ENCODE measurements around the gene DTD1.
A peak's percentile ranks its signal among the peaks of the same experiment; 100 is the strongest.

DTD1 gene

DNA sequence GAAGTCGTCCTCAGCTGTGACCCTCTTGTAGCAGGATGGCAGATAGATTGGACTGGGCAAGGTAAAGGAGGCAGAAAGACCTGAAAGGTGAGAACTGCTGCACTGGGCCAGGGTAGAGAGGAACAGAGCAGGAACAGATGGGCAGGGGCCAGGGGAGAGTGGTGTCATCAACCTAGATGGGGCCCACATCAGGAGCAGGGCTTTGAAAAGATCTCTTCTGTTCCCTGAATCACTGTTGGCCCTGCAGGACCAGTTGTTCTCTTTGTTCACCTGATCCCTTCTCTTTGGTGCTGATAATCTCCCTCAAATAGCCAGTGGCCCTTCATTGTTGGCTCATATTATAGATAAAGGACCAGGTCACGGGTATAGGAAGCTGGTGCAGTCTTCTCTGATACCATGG is 59.9 kb downstream of the DTD1 start:
- ATAC-seq (ENCODE audit: low read depth): no peak
- Histone ChIP-seq H3K27ac (ENCODE audit: poor library complexity, severe bottlenecking) (no peak overlapping the region), H3K4me3 (ENCODE audit: severe bottlenecking) (no peak overlapping the region), H3K27me3 (ENCODE audit: insufficient read depth, poor library complexity, severe bottlenecking) (no peaks in the 10 kb centered on the region), H3K9me3 (ENCODE audit: severe bottlenecking) (no peaks in the 10 kb centered on the region), H3K36me3 (ENCODE audit: low read depth) (no peaks in the 10 kb centered on the region), H3K4me1 (ENCODE audit: insufficient read depth, poor library complexity, severe bottlenecking) (no peaks in the 10 kb centered on the region)
- no peak for TF ChIP-seq CTCF (IDR thresholded peaks at IDR 0.05; ENCODE audit: poor library complexity, severe bottlenecking)
- DNase-seq (ENCODE audit: low spot score): no peak

GRCh38 chr20:18650224-18650623 is 62.4 kb downstream of the DTD1 start:
- DNase-seq (ENCODE audit: low spot score) (no peak), ATAC-seq (ENCODE audit: low read depth) (no peak)
- TF ChIP-seq CTCF (IDR thresholded peaks at IDR 0.05; ENCODE audit: poor library complexity, severe bottlenecking): no peak
- H3K4me3 ChIP-seq (ENCODE audit: severe bottlenecking): no peak overlapping the region
- H3K4me1 ChIP-seq (ENCODE audit: insufficient read depth, poor library complexity, severe bottlenecking): no peaks in the 10 kb centered on the region
- no peaks in the 10 kb centered on the region for H3K9me3 ChIP-seq (ENCODE audit: severe bottlenecking)
- H3K27me3 ChIP-seq (ENCODE audit: insufficient read depth, poor library complexity, severe bottlenecking): no peaks in the 10 kb centered on the region
- no peak overlapping the region for H3K27ac ChIP-seq (ENCODE audit: poor library complexity, severe bottlenecking)
- H3K36me3 ChIP-seq (ENCODE audit: low read depth): no peaks in the 10 kb centered on the region

DNA sequence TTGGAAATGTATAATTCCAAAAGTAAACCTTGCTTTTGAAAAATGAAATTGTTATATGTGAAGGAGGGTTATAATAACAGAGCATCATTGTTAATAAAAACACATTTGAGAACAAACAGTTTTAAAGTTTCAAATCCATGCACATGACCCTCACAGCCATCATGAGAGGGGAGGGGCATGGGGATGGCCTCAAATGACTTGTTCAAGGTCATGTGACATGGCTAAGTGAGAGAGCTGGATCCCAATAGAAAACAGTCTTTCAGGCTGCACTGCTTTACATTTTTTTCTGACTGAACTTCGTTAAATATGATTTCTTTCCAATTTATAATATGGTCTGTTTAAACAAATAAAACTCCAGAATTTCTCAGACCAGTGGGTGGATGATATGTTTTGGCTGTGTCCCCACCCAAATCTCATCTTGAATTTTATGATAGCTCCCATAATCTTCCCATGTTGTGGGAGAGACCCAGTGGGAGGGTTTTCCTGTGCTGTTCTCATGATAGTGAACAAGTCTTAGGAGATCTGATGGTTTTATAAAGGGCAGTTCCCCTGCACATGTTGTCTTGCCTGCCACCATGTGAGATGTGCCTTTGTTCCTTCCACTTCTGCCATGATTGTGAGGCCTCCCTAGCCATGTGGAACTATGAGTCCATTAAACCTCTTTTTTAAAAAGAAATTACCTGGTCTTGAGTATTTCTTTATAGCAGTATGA is 66.0 kb downstream of the DTD1 start:
- no peak for ATAC-seq (ENCODE audit: low read depth)
- DNase-seq (ENCODE audit: low spot score): no peak
- no peaks in the 10 kb centered on the region for H3K27me3 ChIP-seq (ENCODE audit: insufficient read depth, poor library complexity, severe bottlenecking)
- no peaks in the 10 kb centered on the region for H3K4me1 ChIP-seq (ENCODE audit: insufficient read depth, poor library complexity, severe bottlenecking)
- no peak for TF ChIP-seq CTCF (IDR thresholded peaks at IDR 0.05; ENCODE audit: poor library complexity, severe bottlenecking)
- H3K27ac ChIP-seq (ENCODE audit: poor library complexity, severe bottlenecking): no peak overlapping the region
- H3K9me3 ChIP-seq (ENCODE audit: severe bottlenecking): no peaks in the 10 kb centered on the region
- no peaks in the 10 kb centered on the region for H3K36me3 ChIP-seq (ENCODE audit: low read depth)
- no peak overlapping the region for H3K4me3 ChIP-seq (ENCODE audit: severe bottlenecking)

- Histone ChIP-seq H3K27ac (ENCODE audit: poor library complexity, severe bottlenecking) (no peak overlapping the region), H3K27me3 (ENCODE audit: insufficient read depth, poor library complexity, severe bottlenecking) (no peaks in the 10 kb centered on the region), H3K9me3 (ENCODE audit: severe bottlenecking) (no peaks in the 10 kb centered on the region), H3K4me1 (ENCODE audit: insufficient read depth, poor library complexity, severe bottlenecking) (no peaks in the 10 kb centered on the region), H3K36me3 (ENCODE audit: low read depth) (no peaks in the 10 kb centered on the region), H3K4me3 (ENCODE audit: severe bottlenecking) (no peak overlapping the region)
- no peak for ATAC-seq (ENCODE audit: low read depth)
- TF ChIP-seq CTCF (IDR thresholded peaks at IDR 0.05; ENCODE audit: poor library complexity, severe bottlenecking): no peak
- no peak for DNase-seq (ENCODE audit: low spot score)
Observed at GRCh38 chr20:18654448-18654773, 66.6 kb downstream of the DTD1 start.

- H3K9me3 ChIP-seq (ENCODE audit: severe bottlenecking): no peaks in the 10 kb centered on the region
- no peaks in the 10 kb centered on the region for H3K36me3 ChIP-seq (ENCODE audit: low read depth)
- no peak for TF ChIP-seq CTCF (IDR thresholded peaks at IDR 0.05; ENCODE audit: poor library complexity, severe bottlenecking)
- no peaks in the 10 kb centered on the region for H3K4me1 ChIP-seq (ENCODE audit: insufficient read depth, poor library complexity, severe bottlenecking)
- DNase-seq (ENCODE audit: low spot score) (no peak), ATAC-seq (ENCODE audit: low read depth) (peak; percentile 62; the same call in 2 of the 3 replicates)
- H3K4me3 ChIP-seq (ENCODE audit: severe bottlenecking): no peak overlapping the region
- no peak overlapping the region for H3K27ac ChIP-seq (ENCODE audit: poor library complexity, severe bottlenecking)
- H3K27me3 ChIP-seq (ENCODE audit: insufficient read depth, poor library complexity, severe bottlenecking): no peaks in the 10 kb centered on the region
Observed at GRCh38 chr20:18657575-18657974, 69.7 kb downstream of the DTD1 start.
